DOHH2 (cell line): ENCODE measurements around the gene RASA3.

Source experiments
- EZH2phosphoT487 ChIP-seq: fragments of 200-600 bp; sonication (generic); IDR thresholded peaks from 2 replicates; pipeline ENCODE4 v1.6.1; 2017; ENCODE audit warnings: borderline replicate concordance, mild to moderate bottlenecking, antibody characterized with exemption, low read length, moderate library complexity, mixed read lengths
- TF ChIP-seq, protein P1 (sequence below): fragments of 200-600 bp; sonication (generic); IDR thresholded peaks from one replicate; pipeline ENCODE4 v1.5.1; 2014; ENCODE audit warnings: antibody characterized with exemption, mild to moderate bottlenecking, low read depth, low read length; ENCODE audit not compliant: poor library complexity, severe bottlenecking

DNA sequence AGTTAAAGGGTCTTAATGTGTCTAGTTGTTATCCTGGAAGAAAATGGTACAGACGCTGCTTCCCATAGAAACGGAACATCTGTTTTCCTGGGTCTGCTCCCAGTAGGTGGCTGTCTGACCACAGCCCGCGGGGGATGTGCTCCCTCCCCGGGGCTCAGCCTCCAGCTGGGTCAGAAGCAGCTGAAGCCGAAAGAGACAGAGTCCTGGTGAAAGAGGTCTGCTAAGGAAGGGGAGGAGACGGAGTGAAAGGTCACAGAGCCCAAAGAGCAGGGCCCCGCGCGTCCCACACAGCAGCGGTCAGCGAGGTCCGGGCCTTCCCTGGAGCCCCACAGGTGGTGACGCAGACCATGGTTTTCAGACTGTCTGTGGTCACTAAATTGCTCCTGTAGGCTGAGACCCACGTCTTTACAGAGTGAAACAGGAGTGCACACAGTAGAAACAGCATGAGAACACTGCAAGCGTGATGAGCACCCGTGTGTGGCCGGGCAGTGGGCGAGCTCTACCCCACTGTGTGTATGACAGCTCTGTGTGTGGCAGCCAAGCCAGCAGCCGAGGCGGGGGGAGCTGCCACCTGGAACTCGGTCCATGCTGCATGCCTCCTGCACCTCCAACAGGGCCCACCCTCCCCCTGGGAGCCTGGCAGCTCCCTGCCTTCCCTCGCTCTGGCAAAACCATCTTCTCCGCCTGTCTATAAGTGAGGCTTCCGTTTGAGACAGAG lies 106.5 kb downstream of the RASA3 start:
- TF ChIP-seq, protein P1, sequence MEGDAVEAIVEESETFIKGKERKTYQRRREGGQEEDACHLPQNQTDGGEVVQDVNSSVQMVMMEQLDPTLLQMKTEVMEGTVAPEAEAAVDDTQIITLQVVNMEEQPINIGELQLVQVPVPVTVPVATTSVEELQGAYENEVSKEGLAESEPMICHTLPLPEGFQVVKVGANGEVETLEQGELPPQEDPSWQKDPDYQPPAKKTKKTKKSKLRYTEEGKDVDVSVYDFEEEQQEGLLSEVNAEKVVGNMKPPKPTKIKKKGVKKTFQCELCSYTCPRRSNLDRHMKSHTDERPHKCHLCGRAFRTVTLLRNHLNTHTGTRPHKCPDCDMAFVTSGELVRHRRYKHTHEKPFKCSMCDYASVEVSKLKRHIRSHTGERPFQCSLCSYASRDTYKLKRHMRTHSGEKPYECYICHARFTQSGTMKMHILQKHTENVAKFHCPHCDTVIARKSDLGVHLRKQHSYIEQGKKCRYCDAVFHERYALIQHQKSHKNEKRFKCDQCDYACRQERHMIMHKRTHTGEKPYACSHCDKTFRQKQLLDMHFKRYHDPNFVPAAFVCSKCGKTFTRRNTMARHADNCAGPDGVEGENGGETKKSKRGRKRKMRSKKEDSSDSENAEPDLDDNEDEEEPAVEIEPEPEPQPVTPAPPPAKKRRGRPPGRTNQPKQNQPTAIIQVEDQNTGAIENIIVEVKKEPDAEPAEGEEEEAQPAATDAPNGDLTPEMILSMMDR, result no peak
- TF ChIP-seq EZH2phosphoT487, result no peak
